ENCODE measurements around the gene IL5. TPM values are rescaled to one million over a fixed set of nuclear protein-coding genes. Genes with fewer than 3 reads are reported as not detected.

The IL5 gene
- total and polyA plus RNA-seq, 12 donors: not detected

DNA sequence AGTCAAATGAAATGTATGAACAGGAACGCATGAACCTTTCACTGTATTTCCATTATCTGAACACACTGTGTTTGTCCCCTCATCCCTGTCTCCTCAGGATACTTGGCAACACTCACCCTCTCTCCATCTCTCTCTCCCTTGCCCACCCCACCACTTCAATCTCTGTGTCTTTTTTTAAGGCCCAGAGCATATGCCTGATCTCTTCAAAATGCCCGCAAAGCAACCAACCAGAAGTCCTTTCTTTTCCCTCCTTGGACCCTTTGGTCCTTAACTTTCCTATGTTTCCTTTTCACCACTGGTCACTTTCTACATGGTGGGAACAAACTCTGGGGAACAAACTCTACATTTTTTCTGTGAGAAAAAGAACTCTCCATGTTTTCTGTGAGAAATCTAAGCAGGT is 49.5 kb downstream of the IL5 start:
- DNase-seq: peak in 2 of 7 donors; percentile 2 to 9

DNA sequence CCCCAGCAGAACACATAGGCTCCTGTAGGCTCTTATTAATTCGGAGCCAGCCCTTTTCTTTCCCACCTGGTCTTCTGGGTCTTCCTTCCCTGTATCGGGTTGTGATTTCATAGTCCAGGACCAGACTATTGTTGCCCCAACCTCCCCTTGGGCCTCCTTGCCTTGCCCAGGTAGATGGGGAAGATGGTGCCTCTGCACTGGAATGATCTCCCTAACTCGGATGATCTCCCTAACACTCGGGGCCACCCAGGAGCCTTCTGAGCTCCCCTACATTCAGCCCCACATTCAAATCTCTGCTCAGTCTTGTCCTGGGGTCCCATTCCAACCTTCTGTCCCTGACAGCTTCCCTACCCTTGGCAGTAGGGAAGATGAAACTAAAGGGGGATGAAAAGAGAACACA is 50.1 kb downstream of the IL5 start:
- intact Hi-C loops (cut with DNase I): loop anchor here in 1 of 2 donors (10.0 kb wide), 1 partner anchor 218 kb away; no protein-coding TSS in a partner anchor
- peaks cover 18 to 54% of the 10 kb centered on the region in 2 donors for H3K4me1 ChIP-seq (replicated peaks in 1 of 2)
- peak in 4 of 7 donors; percentile 11 to 38 (median 12) for DNase-seq

More for the DNA sequence above, 49.5 kb downstream of the IL5 start:
- no peak for TF ChIP-seq POLR2A (IDR thresholded peaks at IDR 0.05)
- TF ChIP-seq, protein P1, sequence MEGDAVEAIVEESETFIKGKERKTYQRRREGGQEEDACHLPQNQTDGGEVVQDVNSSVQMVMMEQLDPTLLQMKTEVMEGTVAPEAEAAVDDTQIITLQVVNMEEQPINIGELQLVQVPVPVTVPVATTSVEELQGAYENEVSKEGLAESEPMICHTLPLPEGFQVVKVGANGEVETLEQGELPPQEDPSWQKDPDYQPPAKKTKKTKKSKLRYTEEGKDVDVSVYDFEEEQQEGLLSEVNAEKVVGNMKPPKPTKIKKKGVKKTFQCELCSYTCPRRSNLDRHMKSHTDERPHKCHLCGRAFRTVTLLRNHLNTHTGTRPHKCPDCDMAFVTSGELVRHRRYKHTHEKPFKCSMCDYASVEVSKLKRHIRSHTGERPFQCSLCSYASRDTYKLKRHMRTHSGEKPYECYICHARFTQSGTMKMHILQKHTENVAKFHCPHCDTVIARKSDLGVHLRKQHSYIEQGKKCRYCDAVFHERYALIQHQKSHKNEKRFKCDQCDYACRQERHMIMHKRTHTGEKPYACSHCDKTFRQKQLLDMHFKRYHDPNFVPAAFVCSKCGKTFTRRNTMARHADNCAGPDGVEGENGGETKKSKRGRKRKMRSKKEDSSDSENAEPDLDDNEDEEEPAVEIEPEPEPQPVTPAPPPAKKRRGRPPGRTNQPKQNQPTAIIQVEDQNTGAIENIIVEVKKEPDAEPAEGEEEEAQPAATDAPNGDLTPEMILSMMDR (IDR thresholded peaks at IDR 0.05): no peak
- intact Hi-C loops (cut with DNase I): loop anchor here in 1 of 2 donors (10.0 kb wide), 1 partner anchor 219 kb away; no protein-coding TSS in a partner anchor
- Histone ChIP-seq H3K4me3 (no peak overlapping the region), H3K27me3 (no peaks in the 10 kb centered on the region), H3K27ac (peak overlapping the region in 2 of 5 donors; percentile 92 to 96), H3K4me1 (replicated peaks in 1 of 2) (peaks cover 18 to 48% of the 10 kb centered on the region in 2 donors), H3K9me3 (replicated peaks in 1 of 3) (no peaks in the 10 kb centered on the region), H3K36me3 (replicated peaks in 1 of 2) (no peaks in the 10 kb centered on the region)
- WGBS, 4 donors: 88 to 98% (median 94%) methylated on average over 2 of the region's 2 CpGs

DNA sequence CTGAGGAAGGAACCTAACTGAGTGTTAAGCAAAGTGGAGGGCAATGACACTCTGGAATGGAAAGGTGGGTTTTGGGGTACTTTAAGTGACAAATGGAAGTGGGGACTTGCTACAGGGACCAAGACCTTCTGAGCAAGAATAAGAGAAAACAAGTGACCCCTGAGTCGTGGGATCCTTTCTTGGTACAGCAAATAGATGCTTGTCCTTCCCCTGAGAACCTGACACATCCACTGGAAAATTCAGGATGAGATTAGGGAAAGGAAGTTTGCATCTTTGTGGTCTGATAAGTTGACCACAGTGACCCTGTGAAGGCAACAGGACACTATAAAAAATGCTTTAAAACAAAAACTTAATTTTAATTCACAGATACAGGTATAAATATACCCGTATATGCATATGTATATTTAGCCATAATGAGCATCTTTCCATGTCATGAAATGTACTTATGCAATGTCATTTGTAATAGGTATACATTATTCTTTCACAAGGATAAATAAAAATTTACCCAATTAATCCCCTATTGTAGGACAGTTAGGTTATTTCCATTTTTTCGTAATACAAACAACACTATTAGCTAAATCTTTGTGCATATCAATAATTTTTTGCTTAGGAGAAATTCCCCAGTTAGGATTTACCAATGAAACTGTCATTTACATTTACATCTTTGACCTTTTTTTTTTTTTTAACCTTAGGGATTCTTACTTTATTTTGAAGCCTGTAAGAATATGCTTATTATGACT is 50.8 kb downstream of the IL5 start:
- Histone ChIP-seq H3K27me3 (no peaks in the 10 kb centered on the region), H3K4me3 (no peak overlapping the region), H3K36me3 (replicated peaks in 1 of 2) (peaks cover 0 to 4% of the 10 kb centered on the region in 2 donors), H3K4me1 (replicated peaks in 1 of 2) (peaks cover 18 to 54% of the 10 kb centered on the region in 2 donors), H3K27ac (peak overlapping the region in 1 of 5 donors; percentile 99), H3K9me3 (replicated peaks in 1 of 3) (no peaks in the 10 kb centered on the region)
- intact Hi-C loops (cut with DNase I): loop anchor here in 1 of 2 donors (10.0 kb wide), 1 partner anchor 218 kb away; no protein-coding TSS in a partner anchor
- 71 to 91% (median 82%) methylated on average over 3 of the region's 3 CpGs for WGBS, 4 donors
- no peak for DNase-seq
- no peak for TF ChIP-seq POLR2A (IDR thresholded peaks at IDR 0.05)
- TF ChIP-seq, protein P1 (IDR thresholded peaks at IDR 0.05): no peak

More for the DNA sequence above, 50.1 kb downstream of the IL5 start:
- no peak overlapping the region for H3K4me3 ChIP-seq
- H3K27ac ChIP-seq: no peak overlapping the region
- no peaks in the 10 kb centered on the region for H3K27me3 ChIP-seq
- WGBS, 4 donors: 68 to 98% (median 93%) methylated on average over 3 to 4 of the region's 4 CpGs
- H3K36me3 ChIP-seq (replicated peaks in 1 of 2): no peaks in the 10 kb centered on the region
- no peaks in the 10 kb centered on the region for H3K9me3 ChIP-seq (replicated peaks in 1 of 3)
- TF ChIP-seq, protein P1 (IDR thresholded peaks at IDR 0.05): no peak
- no peak for TF ChIP-seq POLR2A (IDR thresholded peaks at IDR 0.05)

Other genes with a start within 250 kb of the IL5 start
- 1 to 10 TPM; 1.4 to 8.2 (median 2.8) TPM for gene SLC22A4, start 249.1 kb downstream of the IL5 start, total RNA-seq
- gene SLC22A4, start 249.1 kb downstream of the IL5 start, polyA plus RNA-seq: 1 to 10 TPM; 3.3 to 4.0 (median 3.7) TPM
- gene SLC22A5, start 173.8 kb downstream of the IL5 start, total RNA-seq: 10 to 100 TPM in 8 of 9 donors, 1 to 10 TPM in 1; 4.4 to 24.1 (median 14.8) TPM
- gene SLC22A5, start 173.8 kb downstream of the IL5 start, polyA plus RNA-seq: 10 to 100 TPM in 1 of 3 donors, 1 to 10 TPM in 2; 9.6 to 12.6 (median 9.8) TPM
- gene IRF1, start 52.7 kb downstream of the IL5 start, total RNA-seq: 100 to 1,000 TPM in 1 of 9 donors, 10 to 100 TPM in 7, 1 to 10 TPM in 1; 3.0 to 116 (median 24.4) TPM
- 10 to 100 TPM in 2 of 3 donors, 1 to 10 TPM in 1; 9.0 to 20.0 (median 10.7) TPM for gene IRF1, start 52.7 kb downstream of the IL5 start, polyA plus RNA-seq
- gene RAD50, start 13.5 kb upstream of the IL5 start, total RNA-seq: 10 to 100 TPM; 18.7 to 41.6 (median 29.1) TPM
- 10 to 100 TPM in 1 of 3 donors, 1 to 10 TPM in 2; 5.4 to 39.6 (median 9.0) TPM for gene RAD50, start 13.5 kb upstream of the IL5 start, polyA plus RNA-seq
- gene IL13, start 114.7 kb upstream of the IL5 start, total RNA-seq: under 1 TPM in 2 of 9 donors, not detected in 7; 0.06 to 0.61 TPM
- under 1 TPM in 2 of 3 donors, not detected in 1; 0.10 to 0.32 TPM for gene IL13, start 114.7 kb upstream of the IL5 start, polyA plus RNA-seq
- not detected for gene IL4, start 130.5 kb upstream of the IL5 start, total RNA-seq
- gene IL4, start 130.5 kb upstream of the IL5 start, polyA plus RNA-seq: not detected
- gene KIF3A, start 194.0 kb upstream of the IL5 start, total RNA-seq: 10 to 100 TPM in 4 of 9 donors, 1 to 10 TPM in 5; 5.6 to 42.0 (median 9.5) TPM
- 10 to 100 TPM in 2 of 3 donors, 1 to 10 TPM in 1; 4.1 to 26.8 (median 11.7) TPM for gene KIF3A, start 194.0 kb upstream of the IL5 start, polyA plus RNA-seq
- under 1 TPM in 4 of 9 donors, not detected in 5; 0.08 to 0.33 (median 0.17) TPM for gene CCNI2, start 203.9 kb upstream of the IL5 start, total RNA-seq
- gene CCNI2, start 203.9 kb upstream of the IL5 start, polyA plus RNA-seq: under 1 TPM; 0.20 to 0.40 (median 0.40) TPM
- gene SEPTIN8, start 233.7 kb upstream of the IL5 start, total RNA-seq: 10 to 100 TPM in 8 of 9 donors, 1 to 10 TPM in 1; 9.7 to 36.2 (median 27.6) TPM
- gene SEPTIN8, start 233.7 kb upstream of the IL5 start, polyA plus RNA-seq: 10 to 100 TPM; 16.1 to 30.7 (median 19.6) TPM